ENCODE results near the gene PRR12. TPM values are rescaled to one million over a fixed set of nuclear protein-coding genes. Genes with fewer than 3 reads are reported as not detected.

The PRR12 gene
- total and polyA plus RNA-seq, 2 donors (not counting 3 experiments of a cell fraction or from before 2014, with no cell fraction given), result 1.9 to 37.0 TPM

DNA sequence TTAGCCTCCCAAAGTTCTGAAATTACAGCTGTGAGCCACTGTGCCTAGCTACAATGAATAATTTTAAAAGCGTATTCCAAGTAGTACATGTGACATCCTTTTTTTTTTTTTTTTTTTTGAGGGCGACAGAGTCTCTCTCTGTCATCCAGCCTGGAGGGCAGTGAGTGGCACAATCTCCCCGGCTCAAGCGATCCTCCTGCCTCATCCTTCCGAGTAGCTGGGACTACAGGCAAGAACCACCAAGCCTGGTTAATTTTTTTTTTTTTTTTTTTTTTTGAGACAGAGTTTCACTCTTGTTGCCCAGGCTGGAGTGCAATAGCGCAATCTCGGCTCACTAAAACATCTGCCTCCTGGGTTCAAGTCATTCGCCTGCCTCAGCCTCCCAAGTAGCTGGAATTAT is 3.8 kb upstream of the PRR12 start:
- dilution Hi-C loops (cut with MboI; ENCODE audit: extremely low pct_ligation_motif_present, low sequenced_read_pairs), result no loop called here

More for the DNA sequence above, 3.8 kb upstream of the PRR12 start:
- ChIA-PET POLR2A (no interaction called here), CTCF (interaction anchor here (0.5 to 1.3 kb wide), 3 partner anchors 17 to 85 kb away, joined by 3 to 4 read pairs (median 3); no protein-coding TSS in a partner anchor)
- no TSS peak for BruUV-seq (replicated peaks)
- Histone ChIP-seq H3K27me3 (ENCODE audit: control insufficient read depth in 2 of 2, insufficient read depth in 2 of 2, low read length in 2 of 2) (no peaks in the 10 kb centered on the region), H3K4me3 (replicated peaks in 1 of 3; ENCODE audit: insufficient read depth in 1 of 3, low read depth in 1 of 3, low read length in 3 of 3) (no peak overlapping the region), H4K20me1 (replicated peaks; ENCODE audit: control insufficient read depth, extremely low read depth, insufficient read depth, low read length) (no peaks in the 10 kb centered on the region), H3K9ac (replicated peaks; ENCODE audit: extremely low read depth, insufficient read depth, low read length) (no peak overlapping the region), H2AFZ (ENCODE audit: low read depth, low read length) (no peak overlapping the region), H3K9me3 (replicated peaks; ENCODE audit: control insufficient read depth, insufficient read depth, low read length) (no peaks in the 10 kb centered on the region), H3K9me1 (replicated peaks; ENCODE audit: control insufficient read depth, extremely low read depth, insufficient read depth, low read length) (no peaks in the 10 kb centered on the region), H3K27ac (ENCODE audit: insufficient read depth, low read depth, low read length) (no peak overlapping the region), H3K36me3 (ENCODE audit: control insufficient read depth in 2 of 2, extremely low read depth in 1 of 2, insufficient read depth in 2 of 2, low read length in 2 of 2) (no peaks in the 10 kb centered on the region), H3K79me2 (ENCODE audit: control insufficient read depth, insufficient read depth, low read length) (peaks cover 7% of the 10 kb centered on the region), H3K4me2 (ENCODE audit: insufficient read depth, low read length) (no peak overlapping the region), H3K4me1 (ENCODE audit: control insufficient read depth, extremely low read depth, insufficient read depth, low read length) (peaks cover 7% of the 10 kb centered on the region)
- TF ChIP-seq FOS (IDR thresholded peaks at IDR 0.05; ENCODE audit: borderline replicate concordance, insufficient read depth, low read length), result no peak
- no peak for TF ChIP-seq POLR2A (IDR thresholded peaks at IDR 0.05; ENCODE audit: low read depth, low read length)
- no peak for TF ChIP-seq MYC (IDR thresholded peaks at IDR 0.05; ENCODE audit: low read depth, low read length)
- TF ChIP-seq, protein P1, sequence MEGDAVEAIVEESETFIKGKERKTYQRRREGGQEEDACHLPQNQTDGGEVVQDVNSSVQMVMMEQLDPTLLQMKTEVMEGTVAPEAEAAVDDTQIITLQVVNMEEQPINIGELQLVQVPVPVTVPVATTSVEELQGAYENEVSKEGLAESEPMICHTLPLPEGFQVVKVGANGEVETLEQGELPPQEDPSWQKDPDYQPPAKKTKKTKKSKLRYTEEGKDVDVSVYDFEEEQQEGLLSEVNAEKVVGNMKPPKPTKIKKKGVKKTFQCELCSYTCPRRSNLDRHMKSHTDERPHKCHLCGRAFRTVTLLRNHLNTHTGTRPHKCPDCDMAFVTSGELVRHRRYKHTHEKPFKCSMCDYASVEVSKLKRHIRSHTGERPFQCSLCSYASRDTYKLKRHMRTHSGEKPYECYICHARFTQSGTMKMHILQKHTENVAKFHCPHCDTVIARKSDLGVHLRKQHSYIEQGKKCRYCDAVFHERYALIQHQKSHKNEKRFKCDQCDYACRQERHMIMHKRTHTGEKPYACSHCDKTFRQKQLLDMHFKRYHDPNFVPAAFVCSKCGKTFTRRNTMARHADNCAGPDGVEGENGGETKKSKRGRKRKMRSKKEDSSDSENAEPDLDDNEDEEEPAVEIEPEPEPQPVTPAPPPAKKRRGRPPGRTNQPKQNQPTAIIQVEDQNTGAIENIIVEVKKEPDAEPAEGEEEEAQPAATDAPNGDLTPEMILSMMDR (IDR thresholded peaks at IDR 0.05; ENCODE audit: extremely low read depth in 1 of 2, insufficient read depth in 1 of 2, low read depth in 1 of 2, low read length in 2 of 2), result no peak
- no peak for TF ChIP-seq EZH2 (IDR thresholded peaks at IDR 0.05; ENCODE audit: borderline replicate concordance, low read depth, low read length, severe bottlenecking)
- no peak for TF ChIP-seq MAX (IDR thresholded peaks at IDR 0.05; ENCODE audit: insufficient read depth, insufficient read length)
- TF ChIP-seq GATA2 (IDR thresholded peaks at IDR 0.05; ENCODE audit: insufficient read depth, insufficient read length, low read depth, low read length), result no peak
- TF ChIP-seq JUN (IDR thresholded peaks at IDR 0.05; ENCODE audit: borderline replicate concordance, insufficient read depth, insufficient read length, low read depth), result no peak
- TF ChIP-seq POLR2AphosphoS5 (IDR thresholded peaks at IDR 0.05; ENCODE audit: insufficient read depth, low read depth, low read length), result no peak
- intact Hi-C loops (cut with micrococcal nuclease), result no loop called here
- FAIRE-seq (no peak), DNase-seq (ENCODE audit: low read depth, low spot score) (no peak)
